GM18517 (cell line): Measurements from ENCODE around the gene KANSL1L.

Experiments used
- ATAC-seq: cut with Tn5 transposase; IDR thresholded peaks from one replicate; pipeline ENCODE4 v1.9.1; 2021; ENCODE audit warnings: mild to moderate bottlenecking, moderate library complexity; ENCODE audit not compliant: unreplicated experiment

The KANSL1L gene

DNA sequence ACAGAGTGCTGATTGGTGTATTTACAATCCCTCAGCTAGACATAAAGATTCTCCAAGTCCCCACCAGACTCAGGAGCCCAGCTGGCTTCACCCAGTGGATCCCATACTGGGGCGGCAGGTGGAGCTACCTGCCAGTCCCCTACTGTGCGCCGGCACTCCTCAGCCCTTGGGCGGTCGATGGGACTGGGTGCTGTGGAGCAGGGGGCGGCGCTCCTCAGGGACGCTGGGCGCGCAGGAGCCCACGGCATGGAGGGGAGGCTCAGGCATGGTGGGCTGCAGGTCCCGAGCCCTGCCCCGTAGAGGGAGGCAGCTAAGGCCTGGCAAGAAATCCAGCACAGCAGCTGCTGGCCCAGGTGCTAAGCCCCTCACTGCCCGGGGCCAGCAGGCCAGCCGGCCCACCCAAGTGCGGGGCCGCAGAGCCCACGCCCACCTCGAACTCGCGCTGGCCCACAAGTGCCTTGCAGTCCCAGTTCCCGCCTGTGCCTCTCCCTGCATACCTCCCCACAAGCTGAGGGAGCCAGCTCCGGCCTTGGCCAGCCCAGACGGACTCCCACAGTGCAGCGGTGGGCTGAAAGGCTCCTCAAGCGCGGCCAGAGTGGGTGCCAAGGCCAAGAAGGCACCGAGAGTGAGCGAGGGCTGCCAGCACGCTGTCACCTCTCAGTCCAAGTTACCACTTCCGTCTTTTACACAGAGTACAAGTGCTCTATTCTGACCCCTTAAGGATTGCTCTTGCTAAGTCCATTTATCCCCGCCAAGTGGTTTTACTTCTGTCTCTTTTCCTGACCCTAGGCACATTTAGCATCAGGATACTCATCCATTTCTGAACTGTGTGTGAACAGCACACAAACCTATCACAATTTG lies 170.5 kb downstream of the KANSL1L start:
- no peak for ATAC-seq

DNA sequence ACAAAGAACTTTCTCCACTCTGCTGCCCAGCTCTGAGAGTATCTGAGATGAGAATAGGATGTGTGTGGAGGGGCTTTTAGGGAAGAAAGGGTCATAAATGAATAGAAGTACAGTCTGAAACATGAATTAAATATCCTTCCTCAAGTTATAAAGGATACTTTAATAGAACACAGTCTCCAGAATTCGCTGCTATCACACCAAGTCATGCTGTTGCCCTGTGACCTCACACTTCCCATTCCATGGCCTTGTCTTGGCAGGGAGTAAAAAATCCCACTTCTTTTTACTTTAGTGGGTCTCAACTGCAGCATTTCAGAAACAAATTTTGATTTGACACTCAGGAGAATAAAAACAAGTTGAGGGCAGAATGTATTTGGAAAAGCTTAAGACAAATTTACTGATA lies 172.6 kb downstream of the KANSL1L start:
- no peak for ATAC-seq

DNA sequence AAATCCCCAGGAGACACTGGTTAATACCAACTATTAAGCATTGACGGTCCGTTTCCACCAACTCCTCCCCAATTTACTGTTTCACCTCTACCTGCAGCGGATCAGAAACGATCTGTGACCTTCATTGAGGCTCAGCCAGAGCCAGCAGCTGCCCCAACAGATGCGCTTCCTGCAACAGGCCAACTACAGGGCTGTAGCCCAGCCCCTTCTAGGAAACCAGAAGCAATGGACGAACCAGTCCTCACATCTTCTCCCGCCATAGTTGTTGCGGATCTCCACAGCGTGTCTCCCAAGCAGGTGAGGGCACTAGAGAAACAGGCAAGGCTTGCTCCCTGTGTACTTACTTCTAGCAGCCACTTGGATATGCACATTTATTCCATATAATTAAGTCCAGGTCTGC lies 177.2 kb downstream of the KANSL1L start:
- no peak for ATAC-seq

DNA sequence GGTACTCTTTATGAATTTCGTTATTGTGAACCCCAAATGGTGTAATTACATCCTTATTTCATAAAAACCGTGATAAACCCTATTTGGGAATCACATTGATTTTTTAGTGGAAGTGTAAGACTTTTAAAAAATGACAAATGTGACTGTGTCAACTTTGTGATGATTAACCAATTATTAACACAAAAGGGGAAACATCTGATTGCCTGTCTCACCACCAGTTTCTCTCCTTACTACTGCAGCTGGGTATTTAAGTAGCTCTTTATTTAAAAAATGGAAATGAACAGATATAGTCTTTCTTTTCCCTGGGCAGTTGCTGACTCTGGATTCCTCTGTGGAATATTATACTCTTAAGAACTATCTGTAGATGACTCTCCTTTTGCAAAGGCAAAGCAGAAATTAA lies 180.4 kb downstream of the KANSL1L start:
- ATAC-seq: no peak

DNA sequence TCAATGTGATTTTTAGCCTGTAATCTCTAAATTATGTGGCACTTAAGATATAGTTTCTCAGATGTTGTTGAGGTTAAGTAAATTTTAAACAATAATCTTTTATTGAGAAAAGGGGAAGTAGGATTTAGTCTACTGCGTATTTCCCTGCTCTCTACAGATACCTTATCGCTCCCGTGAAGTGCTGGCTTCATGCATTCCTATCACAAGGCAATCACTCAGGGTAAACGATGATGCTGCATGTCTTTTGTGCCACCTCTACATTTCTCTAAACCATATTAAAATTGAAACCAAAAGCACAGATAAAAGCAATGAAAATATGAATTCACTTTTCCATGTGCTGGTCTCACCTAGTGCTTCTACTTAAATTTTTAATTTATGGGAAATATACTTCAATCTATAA lies 183.2 kb downstream of the KANSL1L start:
- no peak for ATAC-seq

DNA sequence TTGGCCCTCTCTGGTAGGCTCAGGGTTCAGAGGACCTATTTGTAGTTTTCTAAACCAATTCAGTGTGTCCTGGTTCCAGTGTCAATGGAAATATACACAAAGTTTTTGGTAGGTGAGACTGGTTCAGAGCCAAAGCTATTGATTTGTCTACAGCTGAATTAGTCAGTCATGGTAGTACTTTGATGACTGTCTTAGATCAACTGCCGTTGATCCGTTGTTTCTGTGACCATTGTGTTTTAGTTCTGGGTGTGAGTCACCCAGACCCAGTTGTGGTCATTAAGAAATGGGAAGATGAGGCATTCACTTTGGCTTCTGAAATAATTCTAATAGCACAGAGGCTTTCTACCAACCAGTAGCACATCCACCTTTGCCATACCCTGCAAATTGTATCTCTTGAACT lies 184.8 kb downstream of the KANSL1L start:
- ATAC-seq: no peak

DNA sequence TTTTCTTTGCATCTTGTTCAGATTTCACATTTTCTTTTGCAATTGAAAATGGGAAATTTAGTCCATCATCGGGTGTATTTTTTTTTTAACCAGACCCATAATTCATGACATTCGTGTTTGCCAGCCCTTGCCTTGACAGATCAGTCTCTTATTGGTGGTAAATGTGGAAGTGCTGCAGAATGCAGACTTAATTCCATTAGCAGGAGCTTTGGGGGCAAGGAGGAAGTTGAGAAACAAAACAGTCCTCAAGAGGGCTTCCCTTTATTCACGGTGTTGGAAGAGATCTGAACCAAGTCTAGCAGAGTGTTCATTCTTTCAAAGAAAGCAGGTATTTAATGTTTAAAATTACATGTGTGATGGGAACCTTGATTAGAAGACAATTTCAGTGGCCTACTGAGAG lies 185.3 kb downstream of the KANSL1L start:
- no peak for ATAC-seq

DNA sequence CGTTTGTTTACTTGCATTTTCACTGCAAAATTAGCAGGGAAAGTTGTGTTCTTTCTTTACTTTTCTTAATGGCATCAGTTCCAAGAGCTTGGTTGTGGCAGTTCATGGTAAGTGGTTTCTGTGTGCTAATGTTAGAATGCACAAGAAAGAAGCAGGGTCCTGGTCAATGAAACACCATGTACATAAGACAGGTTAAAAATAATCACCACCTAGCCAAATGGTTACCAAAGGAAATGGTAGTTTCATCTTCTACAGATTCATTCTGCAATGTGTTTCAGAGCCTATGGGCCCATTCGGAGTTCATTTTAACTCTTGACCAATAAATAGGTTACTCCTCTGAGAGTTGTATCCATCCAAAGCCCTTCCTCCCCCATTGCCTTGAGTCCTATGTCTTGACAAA lies 186.9 kb downstream of the KANSL1L start:
- ATAC-seq: no peak

DNA sequence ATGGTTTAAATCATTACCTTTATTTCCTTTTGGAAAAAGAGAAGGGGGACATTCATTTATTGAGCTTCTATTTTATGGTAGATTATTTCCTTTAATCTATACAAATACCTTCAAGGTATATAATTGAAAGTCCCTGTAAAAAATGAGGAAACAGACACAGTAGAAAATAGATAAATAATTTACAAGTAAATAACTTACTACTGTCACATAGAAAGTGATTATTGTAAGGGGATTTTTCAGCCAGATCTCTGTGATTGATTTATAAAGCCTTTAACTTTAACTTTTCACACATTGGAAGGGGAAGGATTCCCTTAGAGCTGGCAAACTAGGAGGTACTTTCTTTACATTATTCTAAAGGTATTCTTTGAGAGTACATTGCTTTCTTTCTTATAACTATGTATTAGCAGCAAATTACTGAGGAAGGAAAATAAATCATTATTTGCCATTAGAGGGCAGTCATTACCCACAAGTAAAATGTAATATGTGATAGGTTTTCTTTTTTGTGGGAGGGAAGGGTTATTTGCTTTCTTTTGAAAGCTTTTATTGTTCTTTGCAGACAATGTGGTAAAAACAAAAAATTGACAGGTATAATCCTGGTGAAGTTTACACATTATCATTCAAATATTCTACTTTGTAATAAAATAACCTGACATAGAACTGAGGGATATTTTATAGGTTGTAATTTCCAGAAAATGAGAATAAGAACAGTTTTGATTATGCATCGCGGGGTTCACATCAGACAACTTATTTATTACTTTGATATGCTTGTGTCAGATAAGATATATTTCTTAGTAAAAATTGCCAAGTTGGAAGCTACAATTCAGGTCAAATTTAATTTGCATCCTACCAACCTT lies 193.6 kb downstream of the KANSL1L start:
- peak; percentile 59 for ATAC-seq

DNA sequence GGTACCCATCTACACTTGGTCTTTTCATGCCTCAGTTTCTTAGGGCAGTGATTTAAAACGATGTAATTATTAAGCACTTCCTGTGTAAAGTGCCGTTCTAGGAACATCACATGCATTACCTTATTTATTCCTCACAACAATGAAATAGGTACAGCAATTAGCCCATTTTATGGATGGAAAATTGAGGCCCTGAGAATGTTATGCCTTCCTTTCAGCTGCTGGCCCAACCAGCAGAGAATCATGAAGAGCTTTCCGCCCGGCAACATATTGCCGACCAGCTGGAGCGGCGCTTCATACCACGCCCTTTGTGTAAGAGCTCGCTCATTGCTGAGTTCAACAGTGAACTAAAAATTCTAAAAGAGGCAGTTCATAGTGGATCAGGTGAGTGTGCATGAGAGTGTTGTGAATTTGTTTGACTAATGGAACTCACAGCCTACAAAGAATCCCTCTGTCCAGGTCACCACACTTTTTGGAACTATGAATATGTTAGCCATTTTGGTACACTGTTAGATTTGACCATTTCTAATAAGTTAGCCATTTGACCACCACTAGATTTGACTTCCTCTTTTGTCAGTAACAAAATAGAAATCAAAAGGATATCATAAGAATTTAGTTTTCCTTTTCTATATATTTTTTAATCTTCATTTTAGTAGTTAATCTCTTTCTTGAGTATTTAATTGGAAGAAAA lies 194.4 kb downstream of the KANSL1L start:
- ATAC-seq: peak; percentile 89

DNA sequence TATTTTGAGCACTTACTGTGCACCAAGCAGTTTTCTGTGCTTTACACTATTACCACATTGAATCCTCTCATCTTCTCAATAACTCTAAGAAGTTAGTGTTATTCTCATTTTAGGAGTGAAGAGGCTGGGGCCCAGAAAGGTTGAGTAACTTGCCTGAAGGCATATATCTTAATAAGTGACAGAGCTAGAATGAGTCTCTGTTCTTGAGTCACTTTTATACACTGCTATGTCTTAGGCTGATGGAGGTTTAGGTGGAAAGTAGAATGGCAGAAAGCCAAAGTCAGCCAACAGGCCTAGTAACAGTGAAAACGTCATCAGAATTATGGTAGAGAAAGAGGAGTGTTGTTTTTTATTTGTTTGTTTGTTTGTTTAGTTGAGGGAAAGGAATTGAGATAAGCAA lies 196.6 kb downstream of the KANSL1L start:
- no peak for ATAC-seq

DNA sequence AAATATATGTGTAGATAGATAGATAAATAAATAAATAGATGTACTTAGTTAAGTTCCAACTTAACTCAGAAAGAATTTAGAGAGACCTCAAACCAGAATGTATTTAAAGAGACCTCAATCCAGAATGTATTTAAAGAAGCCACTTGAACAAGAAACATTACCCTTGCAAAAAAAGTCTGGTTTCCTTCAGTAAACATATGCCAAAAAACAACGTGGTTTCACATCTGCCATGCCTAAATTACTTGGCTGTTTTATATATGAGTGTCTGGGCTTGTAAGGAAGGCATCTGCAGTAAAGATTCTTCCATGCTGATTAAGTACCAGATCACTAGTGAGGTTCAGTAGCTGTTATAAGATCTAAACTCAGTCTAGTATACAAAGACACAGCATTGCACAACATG lies 197.9 kb downstream of the KANSL1L start:
- no peak for ATAC-seq
